ENCODE measurements around the gene DGCR6.
"Not testable (repeated sequence)": the region's sequence is repeated elsewhere in the genome, so short reads cannot be mapped to it uniquely, and the experiment has no call there.

The DGCR6 gene

GRCh38 chr22:18933914-18934313 is 27.8 kb downstream of the DGCR6 start:
- TF ChIP-seq, protein P1, sequence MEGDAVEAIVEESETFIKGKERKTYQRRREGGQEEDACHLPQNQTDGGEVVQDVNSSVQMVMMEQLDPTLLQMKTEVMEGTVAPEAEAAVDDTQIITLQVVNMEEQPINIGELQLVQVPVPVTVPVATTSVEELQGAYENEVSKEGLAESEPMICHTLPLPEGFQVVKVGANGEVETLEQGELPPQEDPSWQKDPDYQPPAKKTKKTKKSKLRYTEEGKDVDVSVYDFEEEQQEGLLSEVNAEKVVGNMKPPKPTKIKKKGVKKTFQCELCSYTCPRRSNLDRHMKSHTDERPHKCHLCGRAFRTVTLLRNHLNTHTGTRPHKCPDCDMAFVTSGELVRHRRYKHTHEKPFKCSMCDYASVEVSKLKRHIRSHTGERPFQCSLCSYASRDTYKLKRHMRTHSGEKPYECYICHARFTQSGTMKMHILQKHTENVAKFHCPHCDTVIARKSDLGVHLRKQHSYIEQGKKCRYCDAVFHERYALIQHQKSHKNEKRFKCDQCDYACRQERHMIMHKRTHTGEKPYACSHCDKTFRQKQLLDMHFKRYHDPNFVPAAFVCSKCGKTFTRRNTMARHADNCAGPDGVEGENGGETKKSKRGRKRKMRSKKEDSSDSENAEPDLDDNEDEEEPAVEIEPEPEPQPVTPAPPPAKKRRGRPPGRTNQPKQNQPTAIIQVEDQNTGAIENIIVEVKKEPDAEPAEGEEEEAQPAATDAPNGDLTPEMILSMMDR (IDR thresholded peaks at IDR 0.05): no peak
- Histone ChIP-seq H3K4me3 (ENCODE audit: low read depth in 1 of 2, low read length in 1 of 2) (no peak overlapping the region), H3K36me3 (no peaks in the 10 kb centered on the region), H3K4me1 (ENCODE audit: control insufficient read depth in 1 of 2, insufficient read depth in 1 of 2, low read depth in 1 of 2, low read length in 1 of 2) (no peaks in the 10 kb centered on the region), H3K9me3 (no peaks in the 10 kb centered on the region), H3K27me3 (no peaks in the 10 kb centered on the region), H3K27ac (no peak overlapping the region)

- H3K27ac ChIP-seq; H3K27me3 ChIP-seq; H3K9me3 ChIP-seq; H3K36me3 ChIP-seq; H3K4me1 ChIP-seq (ENCODE audit: control insufficient read depth in 1 of 2, insufficient read depth in 1 of 2, low read depth in 1 of 2, low read length in 1 of 2); H3K4me3 ChIP-seq (ENCODE audit: low read depth in 1 of 2, low read length in 1 of 2): not testable (repeated sequence)
Measured at GRCh38 chr22:18934688-18935087, 28.6 kb downstream of the DGCR6 start.

- Histone ChIP-seq H3K27me3 (no peaks in the 10 kb centered on the region), H3K27ac (no peak within 1 kb of the TSS), H3K36me3 (no peaks in the 10 kb centered on the region), H3K4me3 (ENCODE audit: low read depth in 1 of 2, low read length in 1 of 2) (no peak within 1 kb of the TSS), H3K9me3 (no peaks in the 10 kb centered on the region), H3K4me1 (ENCODE audit: control insufficient read depth in 1 of 2, insufficient read depth in 1 of 2, low read depth in 1 of 2, low read length in 1 of 2) (no peaks in the 10 kb centered on the region)
- TF ChIP-seq, protein P1 (IDR thresholded peaks at IDR 0.05): no peak
Measured at GRCh38 chr22:18935889-18936529, 29.9 kb downstream of the DGCR6 start, which contains the start of gene PRODH. TSS of gene PRODH (minus strand) at chr22:18936293. CDS start at chr22:18936287, 6 bp downstream.

DNA sequence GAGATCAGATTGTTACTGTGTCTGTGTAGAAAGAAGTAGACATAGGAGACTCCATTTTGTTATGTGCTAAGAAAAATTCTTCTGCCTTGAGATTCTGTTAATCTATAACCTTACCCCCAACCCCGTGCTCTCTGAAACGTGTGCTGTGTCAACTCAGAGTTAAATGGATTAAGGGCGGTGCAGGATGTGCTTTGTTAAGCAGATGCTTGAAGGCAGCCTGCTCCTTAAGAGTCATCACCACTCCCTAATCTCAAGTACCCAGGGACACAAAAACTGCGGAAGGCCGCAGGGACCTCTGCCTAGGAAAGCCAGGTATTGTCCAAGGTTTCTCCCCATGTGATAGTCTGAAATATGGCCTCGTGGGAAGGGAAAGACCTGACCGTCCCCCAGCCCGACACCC is 32.6 kb downstream of the DGCR6 start:
- not testable (repeated sequence) for H3K4me1 ChIP-seq (ENCODE audit: control insufficient read depth in 1 of 2, insufficient read depth in 1 of 2, low read depth in 1 of 2, low read length in 1 of 2); H3K27me3 ChIP-seq

GRCh38 chr22:18947105-18947504 is 41.0 kb downstream of the DGCR6 start:
- H3K9me3 ChIP-seq; H3K27ac ChIP-seq; H3K36me3 ChIP-seq; H3K4me3 ChIP-seq (ENCODE audit: low read depth in 1 of 2, low read length in 1 of 2); H3K4me1 ChIP-seq (ENCODE audit: control insufficient read depth in 1 of 2, insufficient read depth in 1 of 2, low read depth in 1 of 2, low read length in 1 of 2): not testable (repeated sequence)
- peaks cover 20% of the 10 kb centered on the region for H3K27me3 ChIP-seq

More for the DNA sequence above, 32.6 kb downstream of the DGCR6 start:
- H3K4me3 ChIP-seq (ENCODE audit: low read depth in 1 of 2, low read length in 1 of 2); H3K27ac ChIP-seq; H3K9me3 ChIP-seq; H3K36me3 ChIP-seq: not testable (repeated sequence)

DNA sequence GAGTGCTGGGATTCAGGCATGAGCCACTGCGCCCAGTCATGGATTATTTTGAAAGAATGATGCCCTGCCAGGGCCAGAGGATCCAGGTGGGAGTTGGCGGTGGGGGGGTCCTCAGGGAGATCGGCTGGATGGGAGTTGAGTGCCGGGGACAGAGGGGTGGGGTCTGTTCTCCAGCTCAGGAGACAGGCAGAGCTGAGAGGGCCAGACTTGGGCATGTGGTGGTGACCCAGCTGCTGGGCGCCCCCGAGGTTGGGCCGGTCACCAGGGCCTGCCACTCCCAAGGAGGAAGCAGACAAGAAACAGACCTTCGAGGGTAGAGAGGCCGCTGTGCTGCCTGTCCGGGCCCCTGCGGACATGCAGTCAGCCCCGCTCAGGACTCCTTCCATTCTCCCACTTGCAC is 41.8 kb downstream of the DGCR6 start:
- no peak overlapping the region for H3K4me3 ChIP-seq (ENCODE audit: low read depth in 1 of 2, low read length in 1 of 2)
- TF ChIP-seq, protein P1 (IDR thresholded peaks at IDR 0.05): no peak
- H3K27ac ChIP-seq: no peak overlapping the region
- no peaks in the 10 kb centered on the region for H3K9me3 ChIP-seq
- no peaks in the 10 kb centered on the region for H3K36me3 ChIP-seq
- no peaks in the 10 kb centered on the region for H3K4me1 ChIP-seq (ENCODE audit: control insufficient read depth in 1 of 2, insufficient read depth in 1 of 2, low read depth in 1 of 2, low read length in 1 of 2)
- H3K27me3 ChIP-seq: peaks cover 20% of the 10 kb centered on the region

DNA sequence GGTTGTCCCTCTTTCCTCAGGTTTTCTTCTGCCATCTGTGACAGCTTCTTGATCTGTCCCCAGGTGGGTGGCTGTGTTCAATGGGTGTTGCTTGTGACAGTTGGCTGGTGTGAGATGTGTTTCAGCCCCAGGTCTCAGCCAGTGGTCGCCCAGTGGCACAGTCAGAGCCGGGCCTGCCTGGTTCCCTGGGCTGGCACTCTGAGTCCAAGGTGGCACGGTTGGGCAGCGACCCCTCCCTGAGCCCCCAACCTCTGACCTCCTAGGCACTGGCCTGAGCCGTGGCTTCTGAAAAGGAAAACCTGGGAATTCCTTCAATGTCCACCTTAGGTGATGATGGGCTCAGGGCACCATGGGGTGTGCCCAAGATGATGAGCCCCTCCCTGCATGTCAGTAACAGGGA is 44.0 kb downstream of the DGCR6 start:
- no peaks in the 10 kb centered on the region for H3K9me3 ChIP-seq
- no peaks in the 10 kb centered on the region for H3K4me1 ChIP-seq (ENCODE audit: control insufficient read depth in 1 of 2, insufficient read depth in 1 of 2, low read depth in 1 of 2, low read length in 1 of 2)
- no peak overlapping the region for H3K27ac ChIP-seq
- TF ChIP-seq, protein P1 (IDR thresholded peaks at IDR 0.05): no peak
- H3K4me3 ChIP-seq (ENCODE audit: low read depth in 1 of 2, low read length in 1 of 2): no peak overlapping the region
- H3K36me3 ChIP-seq: no peaks in the 10 kb centered on the region
- H3K27me3 ChIP-seq: peaks cover 20% of the 10 kb centered on the region

Data from neutrophil (primary cell).